GM18517 (cell line): Measurements from ENCODE around the gene ZC3H13.

ENCODE experiments used
- ATAC-seq: cut with Tn5 transposase; IDR thresholded peaks from one replicate; pipeline ENCODE4 v1.9.1; 2021; ENCODE audit warnings: mild to moderate bottlenecking, moderate library complexity; ENCODE audit not compliant: unreplicated experiment

The ZC3H13 gene, protein sequence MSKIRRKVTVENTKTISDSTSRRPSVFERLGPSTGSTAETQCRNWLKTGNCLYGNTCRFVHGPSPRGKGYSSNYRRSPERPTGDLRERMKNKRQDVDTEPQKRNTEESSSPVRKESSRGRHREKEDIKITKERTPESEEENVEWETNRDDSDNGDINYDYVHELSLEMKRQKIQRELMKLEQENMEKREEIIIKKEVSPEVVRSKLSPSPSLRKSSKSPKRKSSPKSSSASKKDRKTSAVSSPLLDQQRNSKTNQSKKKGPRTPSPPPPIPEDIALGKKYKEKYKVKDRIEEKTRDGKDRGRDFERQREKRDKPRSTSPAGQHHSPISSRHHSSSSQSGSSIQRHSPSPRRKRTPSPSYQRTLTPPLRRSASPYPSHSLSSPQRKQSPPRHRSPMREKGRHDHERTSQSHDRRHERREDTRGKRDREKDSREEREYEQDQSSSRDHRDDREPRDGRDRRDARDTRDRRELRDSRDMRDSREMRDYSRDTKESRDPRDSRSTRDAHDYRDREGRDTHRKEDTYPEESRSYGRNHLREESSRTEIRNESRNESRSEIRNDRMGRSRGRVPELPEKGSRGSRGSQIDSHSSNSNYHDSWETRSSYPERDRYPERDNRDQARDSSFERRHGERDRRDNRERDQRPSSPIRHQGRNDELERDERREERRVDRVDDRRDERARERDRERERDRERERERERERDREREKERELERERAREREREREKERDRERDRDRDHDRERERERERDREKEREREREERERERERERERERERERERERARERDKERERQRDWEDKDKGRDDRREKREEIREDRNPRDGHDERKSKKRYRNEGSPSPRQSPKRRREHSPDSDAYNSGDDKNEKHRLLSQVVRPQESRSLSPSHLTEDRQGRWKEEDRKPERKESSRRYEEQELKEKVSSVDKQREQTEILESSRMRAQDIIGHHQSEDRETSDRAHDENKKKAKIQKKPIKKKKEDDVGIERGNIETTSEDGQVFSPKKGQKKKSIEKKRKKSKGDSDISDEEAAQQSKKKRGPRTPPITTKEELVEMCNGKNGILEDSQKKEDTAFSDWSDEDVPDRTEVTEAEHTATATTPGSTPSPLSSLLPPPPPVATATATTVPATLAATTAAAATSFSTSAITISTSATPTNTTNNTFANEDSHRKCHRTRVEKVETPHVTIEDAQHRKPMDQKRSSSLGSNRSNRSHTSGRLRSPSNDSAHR (N-terminal part only)

DNA sequence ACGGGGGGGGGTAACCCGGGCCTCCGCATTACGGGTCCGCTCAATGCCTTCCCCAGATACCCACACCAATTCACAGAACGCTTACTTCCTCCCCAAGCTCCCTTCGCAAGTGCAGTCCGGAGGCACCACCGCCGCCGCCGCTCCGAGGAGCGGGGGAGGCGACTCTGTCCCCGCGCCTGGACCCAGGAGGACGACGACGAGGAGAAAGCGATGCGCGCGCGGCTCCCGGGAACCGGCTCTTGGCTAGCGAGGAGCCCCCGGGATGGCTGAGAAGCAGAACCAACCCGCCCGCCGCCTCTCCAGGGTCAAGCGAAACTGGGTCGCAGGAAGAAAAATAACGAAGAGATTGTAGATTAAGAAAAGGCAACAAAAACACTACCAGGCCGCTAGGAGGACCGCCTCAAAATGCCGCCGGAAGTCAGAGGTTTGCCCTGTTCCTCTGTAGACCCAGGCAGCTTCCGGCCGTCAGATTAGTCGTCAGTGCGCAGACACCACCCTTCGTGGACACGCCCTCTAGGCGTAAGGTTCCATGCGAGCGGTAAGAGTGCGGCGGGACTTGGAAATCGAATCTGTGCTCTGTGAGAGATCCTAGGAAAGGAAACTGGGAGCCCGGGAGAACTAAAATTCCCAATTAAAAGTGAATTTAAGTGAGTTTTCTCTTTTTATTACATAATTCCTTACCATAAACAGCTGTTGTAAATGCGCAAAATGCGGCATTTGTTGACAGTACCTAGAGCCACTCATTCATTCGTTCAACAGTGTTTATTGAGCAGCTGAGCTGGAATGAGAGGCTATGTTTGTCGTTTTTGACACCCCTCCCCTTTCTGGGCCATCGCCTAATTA, at the start of gene ZC3H13:
Gene ZC3H13, minus strand, starts transcription at position 428 of the 843 bp plus-strand sequence. CDS start 7,239 bp downstream, outside the sequence.
- ATAC-seq: peak; percentile 98

DNA sequence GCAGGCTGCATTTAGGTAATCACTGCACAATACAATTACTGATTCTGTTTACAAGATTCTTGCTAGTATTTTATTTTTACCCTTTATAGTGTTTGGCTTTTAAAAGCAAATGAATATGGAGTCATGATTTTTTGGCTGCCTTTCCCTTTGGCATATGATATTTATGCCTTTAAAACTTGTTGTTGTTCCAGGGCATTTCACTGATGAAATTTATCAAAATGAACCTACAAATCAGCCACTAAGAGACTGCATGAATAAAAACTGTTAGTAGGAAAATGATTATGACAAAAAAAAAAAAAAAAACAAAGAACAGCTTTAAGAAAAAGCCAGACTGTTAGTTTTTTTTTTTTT, 49.7 kb upstream of the ZC3H13 start:
- no peak for ATAC-seq

DNA sequence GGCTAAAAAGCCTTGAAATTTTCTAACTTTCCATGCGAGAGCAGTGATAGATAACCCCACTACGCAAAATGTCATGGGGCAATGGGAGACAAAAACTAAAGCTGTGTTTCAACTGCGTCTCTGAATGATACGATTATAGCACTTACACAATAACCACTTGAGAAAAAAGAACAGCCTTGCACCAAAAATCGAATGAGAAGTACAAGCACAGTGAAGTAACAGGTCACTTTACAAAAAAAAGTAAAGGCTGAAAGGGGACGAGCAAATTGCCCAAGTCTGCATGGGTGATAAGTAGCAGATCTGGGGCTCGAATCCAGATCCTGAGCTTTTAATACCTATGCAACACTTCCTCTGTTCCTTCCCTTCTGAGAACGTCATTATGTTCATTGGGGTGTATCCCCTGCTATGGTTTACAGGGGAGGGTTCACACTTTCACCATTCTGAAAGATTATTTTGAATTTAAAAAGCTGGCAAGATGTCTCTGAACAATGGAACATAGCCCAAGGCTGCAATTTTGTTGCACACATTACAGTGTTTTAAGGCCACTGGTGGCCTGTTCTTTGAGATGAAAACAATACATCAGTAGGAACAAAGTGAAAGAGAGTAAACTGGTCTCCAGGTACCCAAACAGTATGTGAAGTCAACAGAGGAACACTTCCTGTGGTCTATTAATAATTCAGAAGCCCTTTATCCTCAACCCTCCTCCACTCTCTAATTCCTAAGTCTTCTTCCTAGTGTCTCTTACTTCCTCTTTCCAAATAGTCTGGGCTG, 49.1 kb upstream of the ZC3H13 start:
- ATAC-seq: no peak

GRCh38 chr13:46101002-46101401, 48.5 kb upstream of the ZC3H13 start:
- ATAC-seq: no peak

DNA sequence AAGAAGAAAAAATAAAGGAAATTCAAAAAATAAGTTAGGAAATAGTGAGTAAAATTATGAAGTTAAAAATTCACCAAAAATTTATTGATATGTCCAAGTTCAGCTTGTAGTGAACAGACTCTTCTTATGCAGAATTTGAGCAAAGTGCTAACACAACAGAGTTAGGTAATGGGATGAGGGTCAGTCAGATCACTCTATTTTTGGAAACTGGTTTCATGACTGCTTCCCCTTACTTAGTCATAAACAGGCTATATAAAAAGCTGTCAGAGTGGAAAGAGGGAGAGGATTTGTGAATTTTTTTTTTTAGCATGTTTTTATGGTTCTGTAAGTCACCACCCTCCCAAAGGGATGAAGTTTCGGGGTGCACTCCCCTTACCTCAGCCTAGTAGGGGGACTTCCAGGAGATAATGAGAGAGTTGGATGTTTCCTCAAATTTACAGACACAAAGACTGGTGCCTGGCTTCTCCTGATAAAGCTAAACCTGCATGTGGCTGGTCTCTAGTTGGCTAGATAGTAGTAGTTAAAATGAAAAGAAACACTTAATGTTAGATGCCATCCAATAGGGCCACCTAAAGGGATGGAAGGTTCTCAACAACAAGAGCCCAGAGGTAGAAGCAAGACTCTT, 47.8 kb upstream of the ZC3H13 start:
- peak; percentile 44 for ATAC-seq

DNA sequence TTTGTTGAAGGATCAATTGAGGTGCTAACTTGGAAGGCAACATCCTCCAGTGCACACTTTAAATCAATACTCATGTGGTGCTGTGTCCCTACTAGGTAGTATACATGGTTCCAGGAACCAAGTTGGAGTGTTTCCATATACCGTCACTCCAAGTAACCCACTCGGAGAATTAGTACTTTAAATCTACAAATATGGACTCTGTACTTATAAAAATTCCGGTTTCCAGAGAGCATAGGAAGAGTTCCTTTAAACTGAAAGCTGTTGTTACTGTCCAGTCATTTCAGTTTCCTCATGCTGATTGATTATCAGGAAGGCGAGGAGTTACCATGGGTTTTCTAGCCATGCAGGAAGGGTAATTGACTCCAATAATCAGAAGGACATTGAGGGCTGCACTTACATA, 45.1 kb upstream of the ZC3H13 start:
- ATAC-seq: no peak

- ATAC-seq: no peak
These were observed 44.5 kb upstream of the ZC3H13 start for GRCh38 chr13:46097015-46097414.

DNA sequence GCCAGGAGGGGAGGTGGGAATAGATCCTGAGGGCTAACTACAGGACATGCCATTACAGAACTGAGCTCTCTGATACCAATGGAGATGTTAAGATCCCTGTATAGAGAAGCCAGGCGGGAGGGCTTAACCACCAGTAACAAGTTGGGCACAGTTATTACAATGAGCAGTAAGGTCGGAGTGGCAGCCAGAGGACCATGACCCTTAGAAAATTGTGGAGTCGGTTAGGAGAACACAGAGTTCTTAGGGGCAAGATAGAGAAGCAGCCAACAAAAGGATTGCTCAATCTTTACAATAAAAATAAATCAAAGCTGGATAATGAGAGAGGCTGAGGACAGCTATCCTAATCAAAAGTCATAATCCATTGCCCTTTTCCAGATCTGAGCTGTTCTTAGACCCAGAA, 41.9 kb upstream of the ZC3H13 start:
- no peak for ATAC-seq

GRCh38 chr13:46088821-46089562, 36.4 kb upstream of the ZC3H13 start:
- ATAC-seq: no peak

DNA sequence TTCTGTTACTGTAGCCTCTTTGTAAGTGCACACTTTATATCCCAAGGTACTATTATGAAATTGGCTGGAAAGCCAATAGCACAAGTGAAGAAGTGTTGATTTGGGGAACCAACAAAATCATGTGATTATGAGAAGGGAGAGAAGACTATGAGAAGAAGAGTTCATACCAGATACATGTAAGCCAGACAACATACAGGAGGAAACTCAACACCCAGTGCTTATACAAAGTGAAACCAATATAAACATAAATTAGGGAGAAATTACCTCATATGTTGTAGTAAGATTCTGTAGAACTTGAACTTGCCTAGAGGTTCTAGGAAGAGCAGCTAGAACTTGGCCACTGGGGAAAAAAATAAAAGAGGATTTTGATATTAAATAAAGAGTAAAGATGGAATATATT, 34.9 kb upstream of the ZC3H13 start:
- no peak for ATAC-seq

DNA sequence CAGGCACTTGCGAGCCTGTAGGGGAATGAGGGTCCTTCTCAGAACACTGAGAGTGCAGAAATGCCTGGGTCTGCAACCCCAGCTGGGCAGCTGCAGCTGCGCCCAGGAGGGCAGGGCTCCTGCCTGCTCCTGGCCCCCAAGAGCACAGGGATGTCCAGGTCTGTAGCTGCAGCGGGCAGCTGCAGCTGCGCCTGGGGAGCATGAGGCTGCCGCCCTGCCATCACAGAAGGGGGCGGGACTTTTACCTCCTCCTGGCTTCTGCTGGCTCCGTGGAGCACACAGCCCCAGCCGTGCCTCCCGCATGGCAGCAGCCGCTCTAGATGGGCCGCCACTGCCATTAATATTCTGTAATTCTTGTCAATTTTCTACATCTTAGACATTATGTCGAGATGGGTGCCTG, 34.4 kb upstream of the ZC3H13 start:
- no peak for ATAC-seq

GRCh38 chr13:46086421-46086922, 33.9 kb upstream of the ZC3H13 start:
- ATAC-seq: no peak

DNA sequence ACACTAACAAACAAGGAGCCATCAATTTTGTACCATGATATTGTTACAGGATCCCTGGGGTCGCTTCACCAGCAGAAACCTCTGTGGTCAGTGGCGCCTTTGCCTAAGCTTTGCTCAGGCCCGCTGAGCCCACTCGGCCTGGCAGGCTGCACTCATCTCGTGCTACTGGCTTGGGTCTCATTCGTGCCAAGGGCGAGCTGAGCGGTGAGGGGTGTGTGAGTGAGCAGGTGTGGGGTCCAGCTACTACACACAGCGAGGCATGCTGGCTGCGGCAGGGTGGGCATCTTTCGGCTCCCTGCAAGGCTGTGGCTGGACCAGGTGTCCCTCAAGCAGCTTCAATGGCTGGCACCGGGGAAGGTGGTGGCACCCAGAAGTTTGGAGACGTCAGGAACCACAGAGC, 33.2 kb upstream of the ZC3H13 start:
- no peak for ATAC-seq

DNA sequence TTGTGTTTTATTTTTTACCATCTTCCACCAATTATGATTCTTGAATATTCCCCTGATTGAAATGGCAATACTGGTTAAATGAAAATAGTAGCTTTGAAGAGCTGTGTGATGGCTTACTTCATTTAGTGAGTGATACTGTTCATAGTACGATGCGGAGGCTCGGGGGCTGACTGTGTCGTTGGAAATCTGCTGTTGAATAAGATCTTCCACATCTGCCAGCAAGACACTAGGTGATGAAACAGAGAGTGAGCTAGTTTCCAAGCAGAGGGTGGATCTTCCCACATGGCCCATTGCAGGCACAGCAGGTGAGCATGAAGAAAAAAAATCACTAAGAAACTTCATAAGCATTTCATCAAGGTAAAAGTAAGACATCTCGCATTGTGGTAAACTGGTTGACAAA, 29.8 kb upstream of the ZC3H13 start:
- no peak for ATAC-seq

GRCh38 chr13:46079770-46080169, 27.2 kb upstream of the ZC3H13 start:
- no peak for ATAC-seq

GRCh38 chr13:46077265-46077664, 24.7 kb upstream of the ZC3H13 start:
- ATAC-seq: no peak

- no peak for ATAC-seq
These were observed 24.3 kb upstream of the ZC3H13 start for GRCh38 chr13:46076827-46077226.

DNA sequence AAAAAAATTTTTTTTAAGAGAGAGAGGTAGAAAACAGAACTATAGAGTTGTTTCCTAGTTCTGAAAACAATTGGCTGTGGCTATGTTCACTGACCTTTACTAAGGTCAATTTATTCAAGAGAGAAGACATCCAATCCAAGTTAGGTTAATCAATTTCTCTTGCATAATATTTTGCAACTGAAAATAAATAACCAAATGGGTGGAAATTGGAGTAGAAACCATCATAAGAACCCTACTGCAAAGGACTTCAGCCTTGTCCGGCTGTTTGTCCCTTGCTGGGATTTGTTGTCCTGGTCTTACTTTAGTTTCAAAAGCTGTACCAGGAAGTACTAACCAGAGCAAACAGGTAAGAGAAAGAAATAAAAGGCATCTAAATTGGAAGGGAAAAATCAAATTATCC, 23.3 kb upstream of the ZC3H13 start:
- no peak for ATAC-seq
